Liver (tissue), 3 donors: ENCODE measurements around the gene KCNMB2.

Experiments used
- EGR1 ChIP-seq, 2 donors: IDR thresholded peaks; 2 replicates each; pipeline ENCODE4 v1.6.1; 2016 to 2018; ENCODE audit warnings: antibody characterized with exemption in 2 of 2, low read depth in 2 of 2
- FOXA2 ChIP-seq: IDR thresholded peaks from 2 replicates; pipeline ENCODE4 v1.6.1; 2016; ENCODE audit warnings: antibody characterized with exemption
- GABPA ChIP-seq, 2 donors: IDR thresholded peaks in 1 of 2; conservative IDR thresholded peaks in 1 of 2; 2 replicates each; pipeline ENCODE4 v1.6.1; 2016; ENCODE audit warnings: antibody characterized with exemption in 2 of 2, mild to moderate bottlenecking in 1 of 2, moderate library complexity in 1 of 2
- JUND ChIP-seq, 2 donors: IDR thresholded peaks; 2 replicates each; pipeline ENCODE4 v1.6.1; 2016; ENCODE audit warnings: antibody characterized with exemption in 2 of 2
- RAD21 ChIP-seq, 2 donors: IDR thresholded peaks; 2 replicates each; pipeline ENCODE4 v1.6.1; 2016; ENCODE audit warnings: antibody characterized with exemption in 2 of 2, mild to moderate bottlenecking in 2 of 2
- RXRA ChIP-seq, 2 donors: IDR thresholded peaks; 2 replicates each; pipeline ENCODE4 v1.6.1; 2017 to 2018; ENCODE audit warnings: antibody characterized with exemption in 2 of 2, mild to moderate bottlenecking in 1 of 2
- TAF1 ChIP-seq: conservative IDR thresholded peaks from 2 replicates; pipeline ENCODE4 v1.6.1; 2016; ENCODE audit warnings: antibody characterized with exemption, mild to moderate bottlenecking
- YY1 ChIP-seq: IDR thresholded peaks from 2 replicates; pipeline ENCODE4 v1.6.1; 2016; ENCODE audit warnings: antibody characterized with exemption, mild to moderate bottlenecking
- TF ChIP-seq, protein P1 (sequence below): fragments of 150-350 bp; IDR thresholded peaks from 2 replicates; pipeline ENCODE4 v1.5.1; 2017; ENCODE audit warnings: improper control_type of control experiment, low read depth, low read length; ENCODE audit not compliant: missing input control
- TF ChIP-seq, protein P2 (sequence below): IDR thresholded peaks from 2 replicates; pipeline ENCODE4 v1.6.1; 2016; ENCODE audit warnings: antibody characterized with exemption
- donor health status: healthy.
- donor health status: healthy.

DNA sequence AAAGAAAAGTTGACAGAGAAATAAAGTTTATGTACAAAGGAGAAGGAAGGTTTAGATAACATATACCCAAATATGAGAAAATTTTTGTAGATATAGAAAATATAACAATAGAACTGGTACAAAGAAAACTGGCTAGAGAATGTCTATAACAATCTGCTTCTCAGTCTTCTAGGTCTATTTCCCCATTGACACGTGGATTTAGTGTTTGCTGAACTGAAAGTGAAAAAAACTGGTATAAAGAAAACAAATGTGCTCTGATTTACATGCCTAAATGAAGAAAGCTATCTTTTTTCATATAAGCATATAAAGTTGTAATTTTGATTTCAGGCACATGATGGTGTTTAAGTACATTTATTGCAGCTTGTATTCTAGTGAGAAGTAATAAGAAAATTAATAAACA, 9.8 kb downstream of the KCNMB2 start:
- TF ChIP-seq, protein P1, sequence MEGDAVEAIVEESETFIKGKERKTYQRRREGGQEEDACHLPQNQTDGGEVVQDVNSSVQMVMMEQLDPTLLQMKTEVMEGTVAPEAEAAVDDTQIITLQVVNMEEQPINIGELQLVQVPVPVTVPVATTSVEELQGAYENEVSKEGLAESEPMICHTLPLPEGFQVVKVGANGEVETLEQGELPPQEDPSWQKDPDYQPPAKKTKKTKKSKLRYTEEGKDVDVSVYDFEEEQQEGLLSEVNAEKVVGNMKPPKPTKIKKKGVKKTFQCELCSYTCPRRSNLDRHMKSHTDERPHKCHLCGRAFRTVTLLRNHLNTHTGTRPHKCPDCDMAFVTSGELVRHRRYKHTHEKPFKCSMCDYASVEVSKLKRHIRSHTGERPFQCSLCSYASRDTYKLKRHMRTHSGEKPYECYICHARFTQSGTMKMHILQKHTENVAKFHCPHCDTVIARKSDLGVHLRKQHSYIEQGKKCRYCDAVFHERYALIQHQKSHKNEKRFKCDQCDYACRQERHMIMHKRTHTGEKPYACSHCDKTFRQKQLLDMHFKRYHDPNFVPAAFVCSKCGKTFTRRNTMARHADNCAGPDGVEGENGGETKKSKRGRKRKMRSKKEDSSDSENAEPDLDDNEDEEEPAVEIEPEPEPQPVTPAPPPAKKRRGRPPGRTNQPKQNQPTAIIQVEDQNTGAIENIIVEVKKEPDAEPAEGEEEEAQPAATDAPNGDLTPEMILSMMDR, result no peak
- TF ChIP-seq YY1 (no peak), RAD21 (IDR thresholded peaks at IDR 0.05) (no peak), EGR1 (IDR thresholded peaks at IDR 0.05; ENCODE audit: low read depth in 2 of 2) (no peak), FOXA2 (no peak), GABPA (IDR thresholded peaks at IDR 0.05 in 1 of 2, conservative IDR thresholded peaks at IDR 0.05 in 1 of 2) (no peak), RXRA (IDR thresholded peaks at IDR 0.05) (no peak), JUND (IDR thresholded peaks at IDR 0.05) (no peak), TAF1 (no peak)
- TF ChIP-seq, protein P2, sequence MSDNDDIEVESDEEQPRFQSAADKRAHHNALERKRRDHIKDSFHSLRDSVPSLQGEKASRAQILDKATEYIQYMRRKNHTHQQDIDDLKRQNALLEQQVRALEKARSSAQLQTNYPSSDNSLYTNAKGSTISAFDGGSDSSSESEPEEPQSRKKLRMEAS, result no peak
